Neural progenitor cell (in vitro differentiated cells): ENCODE results near the gene E2F1.

Source experiments
- EZH2 ChIP-seq: fragments of 200-600 bp; sonication (generic); IDR thresholded peaks from 2 replicates; pipeline ENCODE4 v1.6.1; 2017; ENCODE audit warnings: antibody characterized with exemption, mild to moderate bottlenecking, moderate library complexity
- EZH2phosphoT487 ChIP-seq: fragments of 200-600 bp; sonication (generic); IDR thresholded peaks from 2 replicates; pipeline ENCODE4 v1.6.1; 2017; ENCODE audit warnings: antibody characterized with exemption
- TF ChIP-seq, protein P1 (sequence below): fragments of 200-600 bp; sonication (generic); IDR thresholded peaks from 2 replicates; pipeline ENCODE4 v1.5.1; 2017; ENCODE audit warnings: antibody characterized with exemption, mild to moderate bottlenecking

DNA sequence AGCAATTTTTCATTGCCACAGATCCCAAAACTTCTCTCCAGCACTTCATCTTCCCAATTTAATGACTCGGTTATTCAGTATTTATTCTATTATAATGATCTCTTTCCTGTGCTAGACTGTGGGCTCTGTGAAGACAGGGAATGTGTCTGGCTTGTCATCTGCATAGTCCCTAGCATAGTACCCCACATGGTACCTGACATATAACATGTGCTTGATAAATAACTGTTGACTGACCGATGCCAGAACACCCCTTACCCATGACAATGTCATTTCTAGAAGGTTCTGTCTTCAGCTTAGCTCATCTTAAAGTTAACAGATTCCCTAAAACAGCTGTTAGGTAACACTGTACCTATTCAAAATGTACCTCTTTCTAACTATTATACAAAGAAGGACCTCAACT is 30.3 kb upstream of the E2F1 start:
- TF ChIP-seq, protein P1, sequence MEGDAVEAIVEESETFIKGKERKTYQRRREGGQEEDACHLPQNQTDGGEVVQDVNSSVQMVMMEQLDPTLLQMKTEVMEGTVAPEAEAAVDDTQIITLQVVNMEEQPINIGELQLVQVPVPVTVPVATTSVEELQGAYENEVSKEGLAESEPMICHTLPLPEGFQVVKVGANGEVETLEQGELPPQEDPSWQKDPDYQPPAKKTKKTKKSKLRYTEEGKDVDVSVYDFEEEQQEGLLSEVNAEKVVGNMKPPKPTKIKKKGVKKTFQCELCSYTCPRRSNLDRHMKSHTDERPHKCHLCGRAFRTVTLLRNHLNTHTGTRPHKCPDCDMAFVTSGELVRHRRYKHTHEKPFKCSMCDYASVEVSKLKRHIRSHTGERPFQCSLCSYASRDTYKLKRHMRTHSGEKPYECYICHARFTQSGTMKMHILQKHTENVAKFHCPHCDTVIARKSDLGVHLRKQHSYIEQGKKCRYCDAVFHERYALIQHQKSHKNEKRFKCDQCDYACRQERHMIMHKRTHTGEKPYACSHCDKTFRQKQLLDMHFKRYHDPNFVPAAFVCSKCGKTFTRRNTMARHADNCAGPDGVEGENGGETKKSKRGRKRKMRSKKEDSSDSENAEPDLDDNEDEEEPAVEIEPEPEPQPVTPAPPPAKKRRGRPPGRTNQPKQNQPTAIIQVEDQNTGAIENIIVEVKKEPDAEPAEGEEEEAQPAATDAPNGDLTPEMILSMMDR = no peak
- TF ChIP-seq EZH2 (no peak), EZH2phosphoT487 (no peak)
